ENCODE measurements around the gene COQ10A.

The COQ10A gene

DNA sequence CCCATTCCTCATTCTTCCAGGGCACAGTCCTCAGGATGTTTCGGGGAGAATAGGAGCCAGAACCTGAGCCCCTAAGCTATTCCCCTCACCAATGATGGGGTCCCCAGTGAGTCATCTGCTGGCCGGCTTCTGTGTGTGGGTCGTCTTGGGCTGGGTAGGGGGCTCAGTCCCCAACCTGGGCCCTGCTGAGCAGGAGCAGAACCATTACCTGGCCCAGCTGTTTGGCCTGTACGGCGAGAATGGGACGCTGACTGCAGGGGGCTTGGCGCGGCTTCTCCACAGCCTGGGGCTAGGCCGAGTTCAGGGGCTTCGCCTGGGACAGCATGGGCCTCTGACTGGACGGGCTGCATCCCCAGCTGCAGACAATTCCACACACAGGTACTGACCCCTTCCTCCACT is 35.6 kb upstream of the COQ10A start:
- Mint-ChIP-seq H3K9me3 (no peaks in the 10 kb centered on the region), H3K27ac (no peak overlapping the region), H3K4me1 (peaks cover 4 to 5% of the 10 kb centered on the region in 2 donors), H3K4me3 (no peak overlapping the region), H3K27me3 (no peaks in the 10 kb centered on the region), H3K36me3 (peaks cover 11 to 24% of the 10 kb centered on the region in 2 donors)
- ATAC-seq (replicated peaks): no peak
- DNase-seq: no peak

DNA sequence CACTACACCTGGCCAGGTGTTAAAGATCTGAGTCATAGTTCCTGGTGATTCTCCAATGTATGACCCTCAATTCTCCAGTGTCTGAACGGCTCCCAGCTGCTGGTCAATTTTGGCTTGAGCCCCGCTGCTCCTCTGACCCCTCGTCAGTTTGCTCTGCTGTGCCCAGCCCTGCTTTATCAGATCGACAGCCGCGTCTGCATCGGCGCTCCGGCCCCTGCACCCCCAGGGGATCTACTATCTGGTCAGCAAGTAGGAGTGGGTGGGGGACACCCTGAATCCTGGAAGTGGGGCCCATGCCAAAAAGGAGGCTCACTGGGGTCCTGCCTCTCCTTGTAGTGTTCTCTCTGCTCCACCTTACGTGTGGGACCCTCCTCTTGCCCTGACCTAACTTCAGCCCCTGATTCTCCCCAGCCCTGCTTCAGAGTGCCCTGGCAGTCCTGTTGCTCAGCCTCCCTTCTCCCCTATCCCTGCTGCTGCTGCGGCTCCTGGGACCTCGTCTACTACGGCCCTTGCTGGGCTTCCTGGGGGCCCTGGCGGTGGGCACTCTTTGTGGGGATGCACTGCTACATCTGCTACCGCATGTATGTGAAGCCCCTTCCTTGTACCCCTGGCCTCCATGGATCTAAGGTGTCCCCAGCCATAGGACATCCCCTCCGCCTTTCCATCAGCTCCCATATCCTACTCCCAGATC is 31.9 kb upstream of the COQ10A start:
- peaks cover 4 to 5% of the 10 kb centered on the region in 2 donors for H3K4me1 Mint-ChIP-seq
- H3K4me3 Mint-ChIP-seq: no peak overlapping the region
- no peaks in the 10 kb centered on the region for H3K27me3 Mint-ChIP-seq
- no peak for DNase-seq
- no peak for ATAC-seq (replicated peaks)
- no peaks in the 10 kb centered on the region for H3K9me3 Mint-ChIP-seq
- H3K27ac Mint-ChIP-seq: peak overlapping the region; percentile 83
- H3K36me3 Mint-ChIP-seq: peaks cover 2 to 26% of the 10 kb centered on the region in 2 donors

DNA sequence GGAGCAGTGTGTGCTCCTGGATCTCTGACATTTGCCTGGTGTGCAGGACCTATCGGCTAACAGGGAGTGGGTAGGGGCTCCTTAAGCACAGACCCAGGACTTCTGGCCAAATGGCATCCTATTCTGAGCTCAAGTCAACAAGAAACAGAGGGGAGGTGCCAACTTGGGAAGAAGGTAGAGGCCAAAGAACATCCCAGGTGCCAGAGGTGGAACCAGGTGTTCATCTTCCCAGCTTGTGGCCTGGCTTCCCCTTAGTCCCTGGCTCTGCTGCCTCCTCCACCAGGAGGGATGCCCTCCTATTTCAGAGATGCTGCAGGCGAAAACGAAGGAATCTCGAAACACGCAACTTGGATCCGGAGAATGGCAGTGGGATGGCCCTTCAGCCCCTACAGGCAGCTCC is 30.7 kb upstream of the COQ10A start:
- no peak for DNase-seq
- Mint-ChIP-seq H3K27me3 (no peaks in the 10 kb centered on the region), H3K9me3 (no peaks in the 10 kb centered on the region), H3K4me1 (no peaks in the 10 kb centered on the region), H3K27ac (no peak overlapping the region), H3K36me3 (peaks cover 7 to 29% of the 10 kb centered on the region in 2 donors), H3K4me3 (no peak overlapping the region)
- no peak for ATAC-seq (replicated peaks)

DNA sequence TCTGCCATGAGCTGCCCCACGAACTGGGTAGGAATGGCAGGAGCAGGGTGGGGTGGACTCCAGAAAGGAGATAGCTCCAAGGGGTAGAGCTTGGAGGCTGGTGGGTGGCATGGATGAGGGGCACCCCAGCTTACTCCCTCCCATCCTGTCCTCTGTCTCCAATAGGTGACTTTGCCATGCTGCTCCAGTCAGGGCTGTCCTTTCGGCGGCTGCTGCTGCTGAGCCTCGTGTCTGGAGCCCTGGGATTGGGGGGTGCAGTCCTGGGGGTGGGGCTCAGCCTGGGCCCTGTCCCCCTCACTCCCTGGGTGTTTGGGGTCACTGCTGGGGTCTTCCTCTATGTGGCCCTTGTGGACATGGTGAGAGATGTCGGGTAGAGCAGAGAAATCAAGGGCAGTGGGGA is 29.8 kb upstream of the COQ10A start:
- Mint-ChIP-seq H3K27ac (no peak overlapping the region), H3K36me3 (peaks cover 12 to 36% of the 10 kb centered on the region in 2 donors), H3K27me3 (no peaks in the 10 kb centered on the region), H3K9me3 (no peaks in the 10 kb centered on the region), H3K4me3 (no peak overlapping the region), H3K4me1 (peaks cover 2% of the 10 kb centered on the region in 2 donors)
- no peak for ATAC-seq (replicated peaks)
- no peak for DNase-seq

DNA sequence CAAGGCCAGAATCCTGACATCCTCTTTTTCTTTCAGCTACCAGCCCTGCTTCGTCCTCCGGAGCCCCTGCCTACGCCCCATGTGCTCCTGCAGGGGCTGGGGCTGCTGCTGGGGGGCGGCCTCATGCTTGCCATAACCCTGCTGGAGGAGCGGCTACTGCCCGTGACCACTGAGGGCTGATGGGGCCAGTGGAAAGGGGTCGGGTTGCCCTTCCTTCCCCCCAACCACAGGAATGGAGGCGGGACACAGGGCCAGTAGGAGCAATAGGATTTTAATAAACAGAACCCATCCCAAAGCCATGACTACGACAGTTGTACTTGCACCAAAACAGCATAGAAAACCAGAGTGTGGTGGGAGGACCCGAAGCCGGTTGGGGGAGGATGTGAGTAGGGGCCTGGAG is 29.2 kb upstream of the COQ10A start:
- Mint-ChIP-seq H3K27ac (no peak overlapping the region), H3K36me3 (peaks cover 17 to 42% of the 10 kb centered on the region in 2 donors), H3K4me1 (peaks cover 7 to 8% of the 10 kb centered on the region in 2 donors), H3K27me3 (no peaks in the 10 kb centered on the region), H3K4me3 (no peak overlapping the region), H3K9me3 (no peaks in the 10 kb centered on the region)
- ATAC-seq (replicated peaks) (no peak), DNase-seq (no peak)

DNA sequence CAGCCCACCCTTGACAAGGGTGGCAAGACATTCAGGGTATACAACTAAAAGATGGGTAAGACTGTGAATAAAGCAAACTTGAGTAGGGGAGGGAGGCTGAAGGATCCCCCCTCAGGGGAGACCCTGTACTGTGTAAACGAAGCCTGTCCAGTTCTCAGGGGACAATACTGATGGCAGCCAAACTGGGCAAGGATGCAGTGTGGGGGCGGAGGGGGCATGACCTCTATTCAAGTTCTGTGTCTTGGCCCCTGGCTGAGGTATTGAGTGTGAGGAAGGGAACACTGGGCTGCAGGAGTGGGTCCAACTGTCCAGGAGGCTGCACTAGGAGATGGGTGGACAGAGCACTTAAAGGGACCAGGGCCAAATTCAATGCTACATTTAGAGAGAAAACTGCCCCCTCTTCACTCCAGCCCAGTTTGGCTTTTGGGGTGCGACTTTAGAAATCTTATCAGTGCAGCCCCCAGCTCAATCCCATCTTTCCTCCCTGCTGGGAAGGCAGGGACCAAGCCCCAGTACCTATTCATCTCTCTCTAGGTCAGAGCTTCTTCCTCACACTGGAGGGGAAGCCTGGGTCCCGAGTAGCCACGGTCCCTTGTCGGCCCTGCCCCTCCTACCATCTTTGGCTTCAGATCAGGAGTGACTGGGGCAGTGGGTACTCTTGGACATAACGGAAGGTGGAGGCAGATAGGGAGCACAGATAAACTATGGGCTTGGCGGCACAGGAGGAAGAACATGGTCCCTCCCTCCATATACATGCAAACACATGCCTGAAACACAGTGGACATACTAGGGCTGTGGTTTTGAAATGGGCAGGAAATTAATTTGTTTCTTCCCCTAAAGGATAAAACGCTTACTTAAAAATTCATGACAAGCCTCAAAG is 25.1 kb upstream of the COQ10A start:
- DNase-seq: no peak
- H3K27ac Mint-ChIP-seq: peak overlapping the region; percentile 72
- peaks cover 21 to 56% of the 10 kb centered on the region in 2 donors for H3K36me3 Mint-ChIP-seq
- H3K9me3 Mint-ChIP-seq: no peaks in the 10 kb centered on the region
- H3K4me1 Mint-ChIP-seq: peaks cover 10 to 11% of the 10 kb centered on the region in 2 donors
- no peak for ATAC-seq (replicated peaks)
- no peak overlapping the region for H3K4me3 Mint-ChIP-seq
- no peaks in the 10 kb centered on the region for H3K27me3 Mint-ChIP-seq

DNA sequence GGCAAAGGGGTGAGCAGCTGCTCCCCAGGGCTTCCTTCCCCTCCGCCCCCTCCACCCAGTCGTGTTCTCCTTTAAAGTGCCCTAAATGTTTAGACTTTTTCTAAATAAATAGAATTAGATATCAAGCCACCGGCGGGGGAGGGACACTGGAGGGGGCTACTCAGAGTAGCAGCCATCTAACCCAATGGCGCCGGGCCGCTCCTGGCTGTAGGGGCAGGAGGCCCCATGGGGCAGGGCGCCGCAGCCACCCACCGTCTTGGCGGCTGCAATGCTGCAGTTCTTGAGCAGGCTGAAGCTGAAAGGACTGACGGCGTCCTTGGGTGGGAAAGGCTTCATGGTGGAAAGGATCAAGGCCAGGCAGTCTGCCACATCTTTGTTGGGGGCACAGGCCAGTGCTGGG is 23.8 kb upstream of the COQ10A start:
- Mint-ChIP-seq H3K36me3 (peaks cover 28 to 56% of the 10 kb centered on the region in 2 donors), H3K27ac (no peak overlapping the region), H3K27me3 (no peaks in the 10 kb centered on the region), H3K4me3 (no peak overlapping the region), H3K9me3 (no peaks in the 10 kb centered on the region), H3K4me1 (peaks cover 10 to 11% of the 10 kb centered on the region in 2 donors)
- DNase-seq (no peak), ATAC-seq (replicated peaks) (no peak)

DNA sequence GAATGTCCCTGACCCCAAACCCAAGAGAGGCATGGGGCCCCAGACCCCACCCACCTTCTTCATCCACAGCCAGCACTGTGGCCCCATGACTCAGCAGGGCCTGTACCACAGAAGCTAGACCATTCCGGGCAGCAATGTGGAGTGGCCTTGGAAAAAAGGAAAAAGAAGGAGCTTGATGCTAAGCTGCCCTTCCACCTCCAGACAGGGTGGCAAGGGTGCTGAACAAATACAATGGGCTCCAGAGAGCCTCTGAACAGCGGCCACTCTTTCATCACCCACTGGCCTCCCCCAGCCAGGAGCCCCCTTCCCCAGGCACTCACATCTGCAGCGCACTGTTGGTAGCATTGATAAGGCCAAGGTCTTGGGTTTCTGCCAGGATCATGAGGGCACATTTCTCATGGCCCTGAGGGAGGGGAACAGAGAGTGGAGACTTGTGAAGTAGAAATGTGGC is 23.0 kb upstream of the COQ10A start:
- DNase-seq (no peak), ATAC-seq (replicated peaks) (no peak)
- H3K4me3 Mint-ChIP-seq: no peak overlapping the region
- no peaks in the 10 kb centered on the region for H3K27me3 Mint-ChIP-seq
- peaks cover 28 to 56% of the 10 kb centered on the region in 2 donors for H3K36me3 Mint-ChIP-seq
- peaks cover 10 to 11% of the 10 kb centered on the region in 2 donors for H3K4me1 Mint-ChIP-seq
- no peaks in the 10 kb centered on the region for H3K9me3 Mint-ChIP-seq
- H3K27ac Mint-ChIP-seq: no peak overlapping the region

DNA sequence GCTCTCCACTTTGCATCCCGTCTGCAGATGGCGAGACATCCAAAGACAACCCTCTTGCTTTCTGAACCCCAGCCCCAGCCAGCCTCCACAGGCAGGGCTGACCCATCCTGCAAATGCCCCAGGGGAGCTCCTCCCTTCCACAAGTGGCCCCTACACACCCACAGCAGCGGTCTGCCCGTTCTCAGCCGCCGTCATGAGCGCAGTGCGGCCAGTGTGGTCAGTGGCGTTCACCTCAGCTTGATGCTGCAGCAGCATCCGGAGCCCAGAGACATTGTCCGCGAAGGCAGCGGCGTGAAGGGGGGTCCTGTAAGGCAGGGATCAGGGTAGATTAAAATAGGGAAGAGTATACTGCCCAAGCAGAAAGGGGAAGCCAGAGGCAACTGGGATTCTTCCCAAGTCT is 22.2 kb upstream of the COQ10A start:
- peaks cover 32 to 57% of the 10 kb centered on the region in 2 donors for H3K36me3 Mint-ChIP-seq
- H3K9me3 Mint-ChIP-seq: no peaks in the 10 kb centered on the region

DNA sequence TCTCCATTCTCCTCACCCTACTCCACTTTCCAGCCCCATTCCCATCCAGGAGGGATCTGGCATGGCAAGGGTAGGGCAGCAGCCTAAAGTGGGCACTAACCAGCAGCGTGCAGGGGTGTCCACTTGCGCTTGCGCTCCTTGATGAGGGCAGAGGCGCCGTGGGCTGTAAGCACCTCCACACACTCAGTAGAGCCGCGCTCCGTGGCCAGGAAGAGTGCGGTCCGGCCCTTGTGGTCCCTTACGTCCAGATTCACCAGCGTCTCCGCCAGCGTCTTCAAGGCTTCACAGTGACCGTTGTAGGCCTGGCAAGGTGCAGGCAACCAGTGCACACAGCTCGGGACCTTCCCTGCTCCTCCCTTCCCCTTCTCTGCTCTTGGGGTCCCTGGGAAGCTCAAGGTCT is 18.8 kb upstream of the COQ10A start:
- no peak overlapping the region for H3K27ac Mint-ChIP-seq
- H3K36me3 Mint-ChIP-seq: peaks cover 29 to 42% of the 10 kb centered on the region in 2 donors

More for the DNA sequence above, 22.2 kb upstream of the COQ10A start:
- H3K27ac Mint-ChIP-seq: no peak overlapping the region
- no peak overlapping the region for H3K4me3 Mint-ChIP-seq
- peaks cover 10 to 11% of the 10 kb centered on the region in 2 donors for H3K4me1 Mint-ChIP-seq
- ATAC-seq (replicated peaks) (no peak), DNase-seq (no peak)
- H3K27me3 Mint-ChIP-seq: no peaks in the 10 kb centered on the region

DNA sequence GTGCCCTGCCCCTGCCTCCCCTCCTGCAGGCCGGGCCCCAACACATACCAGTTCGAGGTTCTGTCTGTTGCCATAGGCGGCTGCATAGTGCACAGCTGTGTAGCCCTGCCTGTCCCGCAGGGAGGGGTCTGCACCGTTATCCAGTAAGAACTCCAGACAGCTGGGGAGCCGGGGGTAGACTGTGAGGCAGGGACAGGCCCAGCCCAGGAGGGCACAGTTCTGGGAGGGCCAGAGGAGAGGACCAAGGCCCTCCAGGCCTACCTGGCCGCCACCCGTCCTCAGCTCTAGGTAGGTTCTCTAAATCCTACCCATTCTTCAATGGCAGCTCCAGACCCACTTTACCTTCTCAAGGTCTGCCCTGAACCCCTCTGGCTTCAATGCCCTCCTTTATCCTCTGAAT is 18.0 kb upstream of the COQ10A start:
- no peak overlapping the region for H3K27ac Mint-ChIP-seq

More for the DNA sequence above, 18.8 kb upstream of the COQ10A start:
- Mint-ChIP-seq H3K9me3 (no peaks in the 10 kb centered on the region), H3K27me3 (no peaks in the 10 kb centered on the region), H3K4me1 (peaks cover 0 to 2% of the 10 kb centered on the region in 2 donors), H3K4me3 (no peak overlapping the region)
- DNase-seq (no peak), ATAC-seq (replicated peaks) (no peak)

DNA sequence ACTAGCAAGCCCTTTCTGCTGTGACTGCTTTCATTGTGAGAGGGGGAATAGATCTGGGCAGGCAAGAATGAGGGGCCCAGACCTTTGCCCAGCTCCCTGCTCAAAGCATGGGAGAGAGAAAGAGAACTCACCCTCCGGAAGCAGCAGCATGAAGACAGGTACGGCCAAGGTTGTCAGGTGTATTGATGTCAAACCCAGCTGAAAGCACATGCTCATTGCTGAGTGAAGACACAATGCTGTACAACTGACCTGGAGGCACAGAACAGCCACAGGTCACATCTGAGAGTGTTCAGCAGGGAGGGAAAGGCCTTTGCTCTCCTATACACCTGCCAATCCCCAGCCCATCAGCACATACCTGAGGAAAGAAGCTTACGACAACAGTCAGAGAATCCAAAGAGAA is 14.1 kb upstream of the COQ10A start:
- H3K4me1 Mint-ChIP-seq: peaks cover 7 to 19% of the 10 kb centered on the region in 2 donors
- ATAC-seq (replicated peaks) (no peak), DNase-seq (no peak)
- H3K4me3 Mint-ChIP-seq: no peak overlapping the region
- no peaks in the 10 kb centered on the region for H3K9me3 Mint-ChIP-seq
- H3K36me3 Mint-ChIP-seq: peaks cover 33 to 43% of the 10 kb centered on the region in 2 donors
- no peaks in the 10 kb centered on the region for H3K27me3 Mint-ChIP-seq
- no peak overlapping the region for H3K27ac Mint-ChIP-seq

More for the DNA sequence above, 18.0 kb upstream of the COQ10A start:
- Mint-ChIP-seq H3K27me3 (no peaks in the 10 kb centered on the region), H3K9me3 (no peaks in the 10 kb centered on the region), H3K4me1 (no peaks in the 10 kb centered on the region), H3K4me3 (no peak overlapping the region), H3K36me3 (peaks cover 33 to 45% of the 10 kb centered on the region in 2 donors)
- DNase-seq (no peak), ATAC-seq (replicated peaks) (no peak)

DNA sequence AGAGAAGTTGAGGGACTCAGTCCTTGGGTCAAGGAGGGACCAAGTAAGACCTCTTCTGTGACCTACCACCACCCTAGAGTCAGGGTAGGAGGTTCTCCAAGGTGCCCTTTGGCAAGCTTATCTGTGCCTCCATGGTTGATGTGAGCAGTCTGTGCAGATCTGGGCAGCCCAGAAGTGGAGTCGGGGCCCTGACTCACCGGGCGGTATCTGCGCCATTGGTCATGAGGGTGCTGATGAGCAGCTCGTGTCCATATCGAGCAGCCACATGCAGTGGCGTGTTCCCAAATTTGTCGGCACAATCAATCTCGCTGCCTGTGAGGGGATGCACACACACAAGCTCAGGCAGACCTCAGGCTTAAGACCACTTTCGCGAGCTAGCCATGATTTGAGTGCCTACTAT is 13.7 kb upstream of the COQ10A start:
- no peak for DNase-seq
- no peak overlapping the region for H3K27ac Mint-ChIP-seq
- H3K36me3 Mint-ChIP-seq: peaks cover 32 to 42% of the 10 kb centered on the region in 2 donors
- ATAC-seq (replicated peaks): no peak
- H3K4me3 Mint-ChIP-seq: no peak overlapping the region
- no peaks in the 10 kb centered on the region for H3K9me3 Mint-ChIP-seq
- peaks cover 7 to 19% of the 10 kb centered on the region in 2 donors for H3K4me1 Mint-ChIP-seq
- no peaks in the 10 kb centered on the region for H3K27me3 Mint-ChIP-seq

DNA sequence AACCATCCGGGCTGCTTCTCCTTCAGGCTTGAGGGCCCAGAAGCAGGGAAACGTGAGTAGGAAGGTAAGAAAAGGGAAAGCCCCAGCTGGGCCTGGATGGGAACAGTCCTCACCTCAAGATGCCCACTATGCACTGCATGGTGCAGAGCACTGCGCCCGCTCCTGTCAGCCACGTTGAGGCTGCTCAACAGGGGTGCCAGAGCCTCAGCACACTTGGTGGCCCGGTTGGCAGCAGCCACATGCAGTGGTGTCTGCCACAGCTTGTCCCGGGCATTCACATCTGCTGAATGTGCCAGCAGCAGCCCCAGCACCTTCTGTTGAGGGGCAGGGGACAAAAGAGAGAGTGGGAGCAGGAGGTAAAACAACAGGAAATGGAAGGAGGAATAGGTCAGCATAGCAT is 11.1 kb upstream of the COQ10A start:
- ATAC-seq (replicated peaks) (no peak), DNase-seq (no peak)
- Mint-ChIP-seq H3K4me3 (no peak overlapping the region), H3K9me3 (no peaks in the 10 kb centered on the region), H3K4me1 (peaks cover 13 to 25% of the 10 kb centered on the region in 2 donors), H3K36me3 (peaks cover 26 to 37% of the 10 kb centered on the region in 2 donors), H3K27ac (peak overlapping the region; percentile 27), H3K27me3 (no peaks in the 10 kb centered on the region)
